ENCODE results near the gene ACADSB. TPM values are rescaled to one million over a fixed set of nuclear protein-coding genes. Genes with fewer than 3 reads are reported as not detected.

ACADSB gene
- polyA plus RNA-seq, 3 donors = 3.9 to 14.7 (median 7.5) TPM

GRCh38 chr10:123034332-123034731 is 25.5 kb downstream of the ACADSB start:
- Histone ChIP-seq H3K79me2 (ENCODE audit: insufficient read depth, low read length) (no peaks in the 10 kb centered on the region), H2AFZ (ENCODE audit: insufficient read depth, low read depth, low read length, poor library complexity, severe bottlenecking) (no peak overlapping the region), H3K9ac (ENCODE audit: insufficient read depth, low read length, poor library complexity, severe bottlenecking) (no peak overlapping the region), H3K4me1 (ENCODE audit: control insufficient read depth in 1 of 2, insufficient read depth in 2 of 2, low read length in 2 of 2) (peaks cover 8% of the 10 kb centered on the region in 2 donors), H4K20me1 (ENCODE audit: insufficient read depth, low read length) (no peaks in the 10 kb centered on the region), H3K36me3 (replicated peaks in 1 of 2; ENCODE audit: control insufficient read depth in 1 of 2, insufficient read depth in 2 of 2, low read length in 2 of 2) (no peaks in the 10 kb centered on the region), H3K9me3 (replicated peaks in 1 of 2; ENCODE audit: control insufficient read depth in 1 of 2, insufficient read depth in 1 of 2, low read length in 2 of 2) (no peaks in the 10 kb centered on the region), H3K27ac (ENCODE audit: low read depth in 1 of 2, low read length in 2 of 2) (no peak overlapping the region), H3K4me3 (replicated peaks in 1 of 3; ENCODE audit: low read depth in 2 of 3, low read length in 3 of 3) (no peak overlapping the region), H3K27me3 (ENCODE audit: control insufficient read depth in 2 of 2, insufficient read depth in 2 of 2, low read length in 2 of 2) (no peaks in the 10 kb centered on the region), H3K4me2 (replicated peaks; ENCODE audit: extremely low read depth, low read length, poor library complexity, severe bottlenecking) (no peak overlapping the region)
- intact Hi-C loops (cut with micrococcal nuclease) = no loop called here
- DNase-seq = no peak
- TF ChIP-seq CTCF (IDR thresholded peaks at IDR 0.05) = no peak
- Mint-ChIP-seq H3K4me3 (no peak overlapping the region), H3K36me3 (peaks cover 15 to 22% of the 10 kb centered on the region in 2 donors), H3K27me3 (ENCODE audit: low read depth in 3 of 3) (peaks cover 0 to 3% (median 0%) of the 10 kb centered on the region in 3 donors), H3K9me3 (no peaks in the 10 kb centered on the region), H3K4me1 (peaks cover 9% of the 10 kb centered on the region), H3K27ac (no peak overlapping the region)

DNA sequence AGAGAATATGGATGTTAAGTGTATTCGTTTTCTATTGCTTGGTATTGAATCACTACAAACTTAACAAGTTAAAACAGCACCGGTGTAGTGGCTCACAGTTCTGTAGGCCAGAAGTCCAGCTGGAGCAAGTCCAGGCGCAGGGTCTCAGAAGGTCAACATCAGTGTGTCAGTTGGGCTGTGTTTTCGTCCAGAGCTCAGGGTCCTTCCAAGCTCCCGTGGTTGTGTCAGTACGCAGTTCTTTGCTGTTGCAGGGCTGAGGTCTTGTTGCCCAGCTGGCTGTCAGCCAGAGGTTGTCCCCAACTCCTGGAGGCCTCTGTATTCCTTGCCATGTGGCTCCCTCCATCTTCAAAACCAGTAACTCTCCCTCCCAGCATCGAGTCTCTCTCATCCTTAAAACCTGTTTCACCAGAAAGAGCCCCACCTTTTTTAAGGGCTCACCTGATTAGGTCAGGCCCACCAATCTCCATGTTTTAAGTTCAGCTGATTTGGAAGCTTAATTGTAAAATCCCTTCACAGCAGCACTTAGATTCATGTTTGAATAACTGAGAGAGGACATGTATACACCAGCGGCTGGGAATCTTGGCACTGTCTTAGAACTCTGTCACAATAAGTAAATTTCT is 26.8 kb downstream of the ACADSB start:
- peaks cover 12% of the 10 kb centered on the region for H3K4me1 Mint-ChIP-seq
- H3K4me3 Mint-ChIP-seq = peak overlapping the region in 1 of 2 donors; percentile 6
- no peak overlapping the region for H3K27ac Mint-ChIP-seq
- H3K4me2 ChIP-seq (replicated peaks; ENCODE audit: extremely low read depth, low read length, poor library complexity, severe bottlenecking) = no peak overlapping the region
- H3K27ac ChIP-seq (ENCODE audit: low read depth in 1 of 2, low read length in 2 of 2) = no peak overlapping the region
- no peak overlapping the region for H2AFZ ChIP-seq (ENCODE audit: insufficient read depth, low read depth, low read length, poor library complexity, severe bottlenecking)
- no peaks in the 10 kb centered on the region for H3K9me3 ChIP-seq (replicated peaks in 1 of 2; ENCODE audit: control insufficient read depth in 1 of 2, insufficient read depth in 1 of 2, low read length in 2 of 2)
- H3K9ac ChIP-seq (ENCODE audit: insufficient read depth, low read length, poor library complexity, severe bottlenecking) = no peak overlapping the region
- peaks cover 15 to 25% of the 10 kb centered on the region in 2 donors for H3K36me3 Mint-ChIP-seq
- no peaks in the 10 kb centered on the region for H4K20me1 ChIP-seq (ENCODE audit: insufficient read depth, low read length)
- DNase-seq = no peak
- no peak for TF ChIP-seq CTCF (IDR thresholded peaks at IDR 0.05)
- no peaks in the 10 kb centered on the region for H3K27me3 ChIP-seq (ENCODE audit: control insufficient read depth in 2 of 2, insufficient read depth in 2 of 2, low read length in 2 of 2)
- no peaks in the 10 kb centered on the region for H3K9me3 Mint-ChIP-seq
- no peaks in the 10 kb centered on the region for H3K79me2 ChIP-seq (ENCODE audit: insufficient read depth, low read length)
- 92% methylated on average over 6 of the region's 8 CpGs for WGBS (ENCODE audit: insufficient coverage)
- no peak overlapping the region for H3K4me3 ChIP-seq (replicated peaks in 1 of 3; ENCODE audit: low read depth in 2 of 3, low read length in 3 of 3)
- H3K36me3 ChIP-seq (replicated peaks in 1 of 2; ENCODE audit: control insufficient read depth in 1 of 2, insufficient read depth in 2 of 2, low read length in 2 of 2) = no peaks in the 10 kb centered on the region
- intact Hi-C loops (cut with micrococcal nuclease) = no loop called here
- peaks cover 11% of the 10 kb centered on the region in 2 donors for H3K4me1 ChIP-seq (ENCODE audit: control insufficient read depth in 1 of 2, insufficient read depth in 2 of 2, low read length in 2 of 2)
- peaks cover 0 to 3% (median 0%) of the 10 kb centered on the region in 3 donors for H3K27me3 Mint-ChIP-seq (ENCODE audit: low read depth in 3 of 3)

All from CD14-positive monocyte (primary cell).